Body of pancreas (tissue), 4 donors: ENCODE measurements around the gene UBASH3A. TPM values are rescaled to one million over a fixed set of nuclear protein-coding genes. Genes with fewer than 3 reads are reported as not detected.

Experiments used
- ATAC-seq: fragments of 150-250 bp; one replicate; pipeline ENCODE4 v1.9.1; 2016
- DNase-seq, 4 donors: peaks; one replicate each; pipeline ENCODE4 v3.0.0-alpha.2; 2019
- H3K27ac ChIP-seq, 4 donors: fragments of 200-600 bp; sonication (generic); 1 replicate in 3 of 4; 2 replicates in 1 of 4; pipeline versions ENCODE4 v1.5.1 to v1.6.1; 2016 to 2019; ENCODE audit warnings: mild to moderate bottlenecking in 1 of 4, mixed read lengths in 1 of 4, moderate library complexity in 1 of 4
- H3K27me3 ChIP-seq, 2 donors: fragments of 200-600 bp; sonication (generic); one replicate each; pipeline ENCODE4 v1.6.0; 2016; ENCODE audit warnings: mild to moderate bottlenecking in 1 of 2
- H3K36me3 ChIP-seq, 2 donors: fragments of 200-600 bp; sonication (generic); replicated peaks in 1 of 2; 2 replicates each; pipeline ENCODE4 v1.5.1; 2016; ENCODE audit warnings: low read depth in 2 of 2; ENCODE audit not compliant: insufficient read depth in 1 of 2
- H3K4me1 ChIP-seq: fragments of 200-600 bp; sonication (generic); one replicate; pipeline ENCODE4 v1.6.0; 2016
- H3K4me3 ChIP-seq, 2 donors: fragments of 200-600 bp; sonication (generic); 1 replicate in 1 of 2; 2 replicates in 1 of 2; pipeline ENCODE4 v1.5.1; 2016 to 2019
- H3K9me3 ChIP-seq, 3 donors: fragments of 200-600 bp; sonication (generic); 1 replicate in 2 of 3; 2 replicates in 1 of 3; pipeline ENCODE4 v1.5.1; 2016
- CTCF ChIP-seq, 7 experiments: fragments of 450-650 bp in 4 of 7; fragments of 200-600 bp in 3 of 7; sonication (generic) in 3 of 7; IDR thresholded peaks; one replicate each; pipeline ENCODE4 v1.5.1; 2016 to 2019; ENCODE audit warnings: antibody characterized with exemption in 7 of 7
- POLR2A ChIP-seq, 3 donors: fragments of 450-650 bp; IDR thresholded peaks; one replicate each; pipeline ENCODE4 v1.6.1; 2016; ENCODE audit warnings: antibody characterized with exemption in 3 of 3, mild to moderate bottlenecking in 2 of 3
- WGBS, 2 donors: methylation state at CpG; one replicate each; pipeline ENCODE4 v1.1.5; 2017; 5-methylcytosine and 5-hydroxymethylcytosine counted together
- intact Hi-C: fragments of 100-400 bp; cut with DNase I; formaldehyde crosslinking; loops from one replicate; pipeline ENCODE4 v1.15.1; 2023
- total RNA-seq, 2 donors: library from RNA; depleted of rRNA; stranded (reverse); fragments of >200 nt; gene quantifications; one replicate each; pipeline ENCODE4 v1.1.0, GENCODE V29; 2016

Gene UBASH3A, protein sequence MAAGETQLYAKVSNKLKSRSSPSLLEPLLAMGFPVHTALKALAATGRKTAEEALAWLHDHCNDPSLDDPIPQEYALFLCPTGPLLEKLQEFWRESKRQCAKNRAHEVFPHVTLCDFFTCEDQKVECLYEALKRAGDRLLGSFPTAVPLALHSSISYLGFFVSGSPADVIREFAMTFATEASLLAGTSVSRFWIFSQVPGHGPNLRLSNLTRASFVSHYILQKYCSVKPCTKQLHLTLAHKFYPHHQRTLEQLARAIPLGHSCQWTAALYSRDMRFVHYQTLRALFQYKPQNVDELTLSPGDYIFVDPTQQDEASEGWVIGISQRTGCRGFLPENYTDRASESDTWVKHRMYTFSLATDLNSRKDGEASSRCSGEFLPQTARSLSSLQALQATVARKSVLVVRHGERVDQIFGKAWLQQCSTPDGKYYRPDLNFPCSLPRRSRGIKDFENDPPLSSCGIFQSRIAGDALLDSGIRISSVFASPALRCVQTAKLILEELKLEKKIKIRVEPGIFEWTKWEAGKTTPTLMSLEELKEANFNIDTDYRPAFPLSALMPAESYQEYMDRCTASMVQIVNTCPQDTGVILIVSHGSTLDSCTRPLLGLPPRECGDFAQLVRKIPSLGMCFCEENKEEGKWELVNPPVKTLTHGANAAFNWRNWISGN
- under 1 TPM in 1 of 2 donors, not detected in 1; 0.26 TPM for total RNA-seq

- Histone ChIP-seq H3K9me3 (no peaks in the 10 kb centered on the region), H3K27ac (no peak within 1 kb of the TSS), H3K27me3 (no peaks in the 10 kb centered on the region), H3K36me3 (no peaks in the 10 kb centered on the region), H3K4me1 (no peaks in the 10 kb centered on the region), H3K4me3 (no peak within 1 kb of the TSS)
- intact Hi-C loops: no loop called here
- no peak for ATAC-seq
- DNase-seq: no peak
- TF ChIP-seq CTCF (IDR thresholded peaks at IDR 0.05) (no peak), POLR2A (IDR thresholded peaks at IDR 0.05) (no peak)
- 83 to 85% methylated on average over 20 to 21 of the region's 21 CpGs for WGBS, 2 donors
These were observed at the start of gene UBASH3A for GRCh38 chr21:42403611-42404231. Gene UBASH3A, plus strand, starts transcription at chr21:42403902. Its CDS starts 44 bp downstream, at chr21:42403946.

GRCh38 chr21:42356046-42356445 is 47.7 kb upstream of the UBASH3A start:
- Histone ChIP-seq H3K9me3 (peaks cover 0 to 4% (median 0%) of the 10 kb centered on the region in 3 donors), H3K36me3 (no peaks in the 10 kb centered on the region), H3K4me1 (no peaks in the 10 kb centered on the region), H3K27ac (no peak overlapping the region), H3K4me3 (no peak overlapping the region), H3K27me3 (no peaks in the 10 kb centered on the region)
- no peak for TF ChIP-seq POLR2A (IDR thresholded peaks at IDR 0.05)
- intact Hi-C loops: no loop called here
- DNase-seq (no peak), ATAC-seq (no peak)
- 74 to 76% methylated on average over 2 of the region's 2 CpGs for WGBS, 2 donors

- Histone ChIP-seq H3K9me3 (peaks cover 0 to 4% (median 0%) of the 10 kb centered on the region in 3 donors), H3K36me3 (no peaks in the 10 kb centered on the region), H3K4me1 (no peaks in the 10 kb centered on the region), H3K27ac (no peak overlapping the region), H3K4me3 (no peak overlapping the region), H3K27me3 (no peaks in the 10 kb centered on the region)
- TF ChIP-seq CTCF (IDR thresholded peaks at IDR 0.05) (no peak), POLR2A (IDR thresholded peaks at IDR 0.05) (no peak)
- DNase-seq (no peak), ATAC-seq (no peak)
- 48 to 55% methylated on average over 6 of the region's 6 CpGs for WGBS, 2 donors
- intact Hi-C loops: no loop called here
These were observed 47.1 kb upstream of the UBASH3A start for GRCh38 chr21:42356650-42357049.

- no peaks in the 10 kb centered on the region for H3K36me3 ChIP-seq
- no peaks in the 10 kb centered on the region for H3K4me1 ChIP-seq
- no peak overlapping the region for H3K4me3 ChIP-seq
- no peak for DNase-seq
- intact Hi-C loops: no loop called here
- H3K9me3 ChIP-seq: peaks cover 0 to 4% (median 0%) of the 10 kb centered on the region in 3 donors
- 35 to 43% methylated on average over 3 of the region's 3 CpGs for WGBS, 2 donors
- no peak for ATAC-seq
- TF ChIP-seq POLR2A (IDR thresholded peaks at IDR 0.05): no peak
- no peak for TF ChIP-seq CTCF (IDR thresholded peaks at IDR 0.05)
- no peak overlapping the region for H3K27ac ChIP-seq
- no peaks in the 10 kb centered on the region for H3K27me3 ChIP-seq
These were observed 46.4 kb upstream of the UBASH3A start for GRCh38 chr21:42357307-42357706.

GRCh38 chr21:42358261-42358660 is 45.4 kb upstream of the UBASH3A start:
- peaks cover 0 to 4% (median 0%) of the 10 kb centered on the region in 3 donors for H3K9me3 ChIP-seq
- H3K4me3 ChIP-seq: no peak overlapping the region
- intact Hi-C loops: no loop called here
- 86 to 92% methylated on average over 12 of the region's 12 CpGs for WGBS, 2 donors
- H3K27me3 ChIP-seq: no peaks in the 10 kb centered on the region
- H3K27ac ChIP-seq: no peak overlapping the region
- H3K36me3 ChIP-seq: no peaks in the 10 kb centered on the region
- DNase-seq: no peak
- TF ChIP-seq POLR2A (IDR thresholded peaks at IDR 0.05): no peak
- TF ChIP-seq CTCF (IDR thresholded peaks at IDR 0.05): no peak
- H3K4me1 ChIP-seq: no peaks in the 10 kb centered on the region
- no peak for ATAC-seq
